ENCODE measurements around the gene IL36B.
"Not testable (repeated sequence)": the region's sequence is repeated elsewhere in the genome, so short reads cannot be mapped to it uniquely, and the experiment has no call there.

Gene IL36B

GRCh38 chr2:113052396-113052917, at the start of gene IL36B:
IL36B (minus strand) TSS chr2:113052867.
- DNase-seq = no peak

DNA sequence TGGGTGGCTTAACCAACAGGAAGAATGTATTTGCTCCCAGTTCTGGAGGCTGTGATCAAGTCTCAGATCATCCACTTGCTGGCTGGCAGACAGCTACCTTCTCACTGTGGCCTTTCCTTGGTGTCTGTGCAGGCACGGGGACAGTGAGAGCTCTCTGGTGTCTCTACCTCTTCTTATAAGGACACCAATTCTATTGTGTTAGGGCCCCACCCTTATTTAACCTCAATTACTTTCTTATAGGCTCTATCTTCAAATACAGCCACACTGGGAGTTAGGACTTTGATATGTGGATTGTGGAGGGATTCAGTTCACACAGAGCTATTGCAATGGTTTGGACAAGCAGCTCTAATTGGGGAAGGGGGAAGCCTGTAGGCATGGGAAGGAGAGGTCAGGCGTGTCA, 49.5 kb upstream of the IL36B start:
- DNase-seq = no peak

DNA sequence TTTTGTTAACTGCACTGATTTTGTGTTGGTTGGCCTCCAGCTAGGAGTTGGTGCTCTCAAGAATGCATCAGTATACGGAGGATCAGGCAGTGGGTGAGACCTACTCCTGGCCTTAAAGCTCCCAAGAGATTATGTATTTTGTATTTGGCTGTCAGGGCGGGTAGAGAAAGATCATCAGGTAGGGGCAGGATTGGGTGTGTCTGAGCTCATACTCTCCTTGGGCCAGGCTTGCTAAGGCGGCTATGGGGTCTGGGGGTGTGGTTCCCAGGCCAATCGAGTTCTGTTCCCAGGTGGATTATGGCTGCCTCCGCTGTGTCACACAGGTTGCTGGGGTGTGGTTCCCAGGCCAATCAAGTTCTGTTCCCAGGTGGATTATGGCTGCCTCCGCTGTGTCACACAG, 45.9 kb upstream of the IL36B start:
- no peak for DNase-seq

DNA sequence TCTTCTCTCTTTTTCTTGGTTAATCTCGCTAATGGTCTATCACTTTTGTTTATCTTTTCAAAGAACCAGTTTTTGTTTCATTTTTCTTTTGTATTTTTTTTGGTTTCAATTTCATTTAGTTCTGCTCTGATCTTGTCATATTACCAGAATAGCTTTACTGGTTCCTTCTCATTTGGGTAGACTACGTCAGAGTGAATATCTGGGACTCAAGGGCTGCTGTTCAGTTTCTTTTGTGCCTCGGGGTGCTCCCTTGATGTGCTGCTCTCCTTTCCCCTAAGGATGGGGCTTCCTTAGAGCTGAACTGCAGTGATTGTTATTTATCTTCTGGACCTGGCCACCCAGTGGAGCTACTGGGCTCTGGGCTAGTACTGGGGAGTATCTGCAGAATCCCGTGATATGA, 45.4 kb upstream of the IL36B start:
- DNase-seq = no peak

- not testable (repeated sequence) for DNase-seq
These were observed 44.4 kb upstream of the IL36B start for GRCh38 chr2:113096842-113097618.

DNA sequence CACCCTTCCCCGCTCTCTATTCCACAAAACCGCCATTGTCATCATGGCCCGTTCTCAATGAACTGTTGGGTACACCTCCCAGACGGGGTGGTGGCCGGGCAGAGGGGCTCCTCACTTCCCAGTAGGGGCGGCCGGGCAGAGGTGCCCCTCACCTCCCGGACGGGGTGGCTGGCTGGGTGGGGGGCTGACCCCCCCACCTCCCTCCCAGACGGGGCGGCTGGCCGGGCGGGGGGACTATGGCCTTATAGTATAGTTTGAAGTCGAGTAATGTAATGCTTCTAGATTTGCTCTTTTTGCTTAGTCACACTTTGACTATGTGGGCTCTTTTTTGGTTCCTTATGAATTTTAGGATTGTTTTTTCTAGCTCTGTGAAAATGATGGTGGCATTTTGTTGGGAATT, 43.6 kb upstream of the IL36B start:
- not testable (repeated sequence) for DNase-seq

GRCh38 chr2:113093613-113093977, 40.9 kb upstream of the IL36B start:
- no peak for DNase-seq

- no peak for DNase-seq
These were observed 40.4 kb upstream of the IL36B start for GRCh38 chr2:113092864-113093612.

DNA sequence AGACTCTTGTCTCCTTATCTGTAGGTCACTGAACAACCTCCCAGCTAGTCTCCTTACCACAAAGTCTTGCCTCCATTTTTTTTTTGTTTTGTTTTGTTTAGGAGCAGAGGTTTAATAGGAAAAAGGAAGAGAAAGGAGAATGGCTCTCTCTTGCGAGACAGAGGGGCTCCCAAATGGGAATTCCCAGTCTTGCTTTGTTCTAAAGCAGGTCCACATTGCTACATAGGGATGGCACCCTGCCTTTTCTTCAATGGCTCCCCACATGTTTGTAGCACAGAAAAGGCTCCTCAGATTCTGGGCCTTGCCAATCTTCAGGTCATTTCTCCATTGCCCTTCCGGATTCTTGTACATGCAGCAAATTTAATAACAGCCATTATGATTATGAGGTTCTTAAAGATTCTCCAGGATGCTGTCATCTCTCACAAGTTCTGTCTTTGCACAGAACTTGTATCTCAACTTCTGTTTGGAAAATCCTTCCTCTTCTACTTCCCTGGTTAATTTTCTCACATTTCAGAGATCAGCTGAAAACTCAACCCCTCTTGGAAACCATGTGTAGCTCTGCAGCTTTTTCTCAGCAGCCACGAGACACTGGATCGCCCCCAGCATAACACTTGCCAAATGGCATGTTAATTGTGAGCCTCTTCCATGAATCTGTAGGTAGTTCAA, 38.7 kb upstream of the IL36B start:
- no peak for DNase-seq

GRCh38 chr2:113089916-113090315, 37.2 kb upstream of the IL36B start:
- no peak for DNase-seq

DNA sequence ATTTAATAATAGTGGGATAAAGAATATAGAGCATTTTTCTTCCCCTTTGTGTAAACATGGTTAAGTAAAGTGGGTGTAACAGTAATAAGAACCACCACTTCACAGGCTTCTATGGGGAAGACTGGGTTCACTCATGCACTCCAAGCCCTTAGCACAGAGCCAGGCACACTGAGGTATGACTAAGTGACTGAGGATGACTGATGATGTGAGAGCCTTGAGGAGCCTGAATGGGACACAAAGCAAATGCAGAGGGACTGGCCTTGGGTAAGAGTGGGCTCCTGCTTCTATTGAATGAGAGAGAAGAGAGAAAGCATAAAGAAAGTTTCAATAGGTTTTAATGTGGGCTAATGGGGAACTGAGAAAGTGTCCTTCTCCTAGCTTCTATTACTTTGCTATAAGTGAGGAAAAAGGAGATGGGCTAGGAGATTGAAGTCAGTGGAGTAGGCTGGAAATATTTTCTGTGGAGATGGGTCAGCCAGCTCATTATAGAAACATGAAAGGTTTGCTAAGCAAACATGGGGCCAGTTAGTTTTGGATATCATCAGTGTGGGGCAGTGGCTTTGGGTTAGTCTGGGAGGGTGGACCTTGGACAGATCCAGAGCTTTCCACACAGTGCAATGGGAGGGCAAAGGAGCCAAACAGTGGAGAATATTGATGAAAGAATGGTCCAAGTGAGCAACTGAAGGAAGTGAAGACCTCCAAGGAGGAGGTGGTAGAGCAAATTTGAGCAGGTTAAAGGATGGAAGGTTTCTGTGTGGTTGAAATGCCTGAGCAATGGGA, 35.7 kb upstream of the IL36B start:
- no peak for DNase-seq

DNA sequence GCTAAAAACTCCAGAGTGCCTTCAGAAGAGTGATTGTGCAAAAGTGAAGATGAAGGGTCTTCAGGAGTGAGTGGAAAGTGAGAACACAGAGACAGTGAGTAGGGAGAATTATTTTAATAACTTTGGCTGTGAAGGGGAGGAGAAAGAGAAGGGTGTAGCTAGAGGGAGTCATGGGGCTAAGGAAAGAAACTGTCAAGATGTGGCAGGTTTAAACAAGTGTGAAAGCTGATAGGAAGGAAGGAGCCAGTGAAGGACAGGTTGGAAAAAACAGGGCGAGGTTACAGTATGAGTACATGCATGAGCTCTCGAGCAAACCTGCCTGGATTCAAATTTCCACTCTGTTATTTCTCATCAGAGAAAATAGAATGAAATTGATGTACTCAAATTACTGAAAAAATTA, 32.9 kb upstream of the IL36B start:
- no peak for DNase-seq

GRCh38 chr2:113084249-113085000, 31.8 kb upstream of the IL36B start:
- DNase-seq = no peak

GRCh38 chr2:113083296-113083695, 30.6 kb upstream of the IL36B start:
- DNase-seq = no peak

DNA sequence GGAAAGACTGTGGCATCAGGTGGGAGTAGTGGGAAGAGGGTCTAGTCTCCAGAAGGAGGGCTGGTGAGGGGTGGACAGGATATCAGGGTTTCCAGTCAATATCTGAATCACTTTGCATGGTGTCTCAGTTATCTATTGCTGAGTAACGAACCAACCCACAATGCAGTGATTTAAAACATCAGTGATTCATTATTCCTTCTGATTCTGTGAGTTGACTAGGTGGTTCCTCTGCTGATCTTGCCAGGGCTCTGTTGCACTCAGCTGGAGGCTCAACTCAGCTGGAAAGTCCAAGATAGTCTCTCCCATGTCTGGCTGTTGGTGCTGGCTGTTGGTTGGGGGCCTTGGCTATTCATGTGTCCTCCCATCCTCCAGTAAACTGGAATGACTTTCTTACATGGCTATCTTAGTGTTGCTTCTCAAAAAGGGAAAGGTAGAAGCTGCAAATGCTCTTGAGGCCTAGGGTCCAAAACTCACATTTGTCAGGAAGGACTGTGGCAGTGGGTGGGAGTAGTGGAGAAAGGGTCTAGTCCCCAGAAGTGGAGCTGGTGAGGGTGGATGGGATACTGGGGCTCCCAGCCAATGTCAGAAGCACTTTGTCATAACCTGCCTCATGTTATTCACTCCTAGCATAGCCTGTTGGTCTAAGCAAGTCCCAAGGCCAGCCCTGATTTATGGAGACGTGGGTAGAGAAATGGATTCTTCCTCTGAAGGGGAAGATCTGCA, 29.0 kb upstream of the IL36B start:
- DNase-seq = no peak

- DNase-seq = no peak
These were observed 27.5 kb upstream of the IL36B start for GRCh38 chr2:113080134-113080533.

DNA sequence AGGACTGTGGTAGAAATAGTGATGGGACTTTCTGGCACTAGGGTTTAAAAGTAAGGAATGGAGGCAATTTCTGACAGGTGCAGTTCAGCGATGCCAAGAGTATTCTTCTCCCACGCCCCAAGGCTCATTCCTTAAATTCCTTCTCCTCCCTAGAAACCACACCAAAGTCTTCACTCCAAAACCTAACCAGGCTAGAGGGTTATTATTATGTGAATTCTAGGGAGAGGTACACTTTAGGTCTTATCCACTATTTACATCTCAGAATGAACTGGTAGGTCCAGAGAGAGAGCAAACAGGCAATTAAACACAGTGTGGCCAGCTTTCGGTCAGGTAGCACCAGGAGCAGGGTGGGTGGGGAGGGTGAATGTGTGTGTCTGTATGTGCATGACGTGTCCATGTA, 26.5 kb upstream of the IL36B start:
- DNase-seq = no peak

DNA sequence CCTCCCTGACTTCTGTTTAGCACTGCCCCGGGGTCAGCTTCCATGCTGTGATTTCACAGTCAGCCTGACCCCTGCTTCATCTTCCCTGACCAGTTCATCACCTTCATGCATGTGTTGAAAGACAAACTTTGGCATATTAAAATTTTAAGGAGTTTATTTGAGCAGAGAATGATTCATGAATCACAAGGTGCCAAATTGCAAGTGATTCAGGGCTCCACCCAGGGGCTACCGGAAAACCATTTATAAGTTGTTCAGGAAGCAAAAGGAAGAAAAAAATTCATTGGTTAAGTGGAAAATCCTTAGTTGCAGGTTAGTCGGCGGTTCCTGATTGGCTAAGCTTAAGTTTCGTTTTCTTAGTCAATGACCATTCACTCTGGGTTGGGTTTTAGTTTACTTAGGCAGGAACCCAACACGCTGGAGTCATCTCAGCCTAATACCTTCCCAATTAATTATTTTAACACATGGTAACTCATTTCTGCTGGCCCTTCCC, 25.7 kb upstream of the IL36B start:
- DNase-seq = no peak

GRCh38 chr2:113077921-113078320, 25.3 kb upstream of the IL36B start:
- no peak for DNase-seq

- no peak for DNase-seq
These were observed 24.4 kb upstream of the IL36B start for GRCh38 chr2:113076954-113077669.

- no peak for DNase-seq
These were observed 22.9 kb upstream of the IL36B start for GRCh38 chr2:113075600-113075999.

Measured in NCI-H1436 (cell line).